ENCODE measurements around the gene CSNK2A2.

The CSNK2A2 gene

GRCh38 chr16:58160855-58161254, 37.1 kb downstream of the CSNK2A2 start:
- H3K4me3 ChIP-seq (ENCODE audit: low read length): no peak overlapping the region

GRCh38 chr16:58158725-58159124, 39.2 kb downstream of the CSNK2A2 start:
- Histone ChIP-seq H3K4me1 (ENCODE audit: control insufficient read depth, insufficient read depth, low read length) (no peaks in the 10 kb centered on the region), H3K36me3 (ENCODE audit: control insufficient read depth, insufficient read depth, low read length, severe bottlenecking) (peaks cover 46% of the 10 kb centered on the region), H3K27me3 (replicated peaks; ENCODE audit: control insufficient read depth, insufficient read depth, low read length) (no peaks in the 10 kb centered on the region), H3K4me3 (ENCODE audit: low read length) (no peak overlapping the region), H3K9ac (ENCODE audit: low read length) (no peak overlapping the region), H3K9me3 (ENCODE audit: control insufficient read depth, low read length) (no peaks in the 10 kb centered on the region)
- no peak for DNase-seq (ENCODE audit: low read depth)

More at GRCh38 chr16:58160855-58161254, 37.1 kb downstream of the CSNK2A2 start:
- peaks cover 68% of the 10 kb centered on the region for H3K36me3 ChIP-seq (ENCODE audit: control insufficient read depth, insufficient read depth, low read length, severe bottlenecking)
- H3K9me3 ChIP-seq (ENCODE audit: control insufficient read depth, low read length): no peaks in the 10 kb centered on the region
- no peak for DNase-seq (ENCODE audit: low read depth)
- H3K27me3 ChIP-seq (replicated peaks; ENCODE audit: control insufficient read depth, insufficient read depth, low read length): no peaks in the 10 kb centered on the region
- no peaks in the 10 kb centered on the region for H3K4me1 ChIP-seq (ENCODE audit: control insufficient read depth, insufficient read depth, low read length)
- no peak overlapping the region for H3K9ac ChIP-seq (ENCODE audit: low read length)

- no peak for DNase-seq (ENCODE audit: low read depth)
- peaks cover 39% of the 10 kb centered on the region for H3K36me3 ChIP-seq (ENCODE audit: control insufficient read depth, insufficient read depth, low read length, severe bottlenecking)
- H3K9ac ChIP-seq (ENCODE audit: low read length): no peak overlapping the region
- H3K9me3 ChIP-seq (ENCODE audit: control insufficient read depth, low read length): no peaks in the 10 kb centered on the region
- H3K4me1 ChIP-seq (ENCODE audit: control insufficient read depth, insufficient read depth, low read length): no peaks in the 10 kb centered on the region
- H3K27me3 ChIP-seq (replicated peaks; ENCODE audit: control insufficient read depth, insufficient read depth, low read length): no peaks in the 10 kb centered on the region
- no peak overlapping the region for H3K4me3 ChIP-seq (ENCODE audit: low read length)
Observed at GRCh38 chr16:58157951-58158540, 39.9 kb downstream of the CSNK2A2 start.

- peaks cover 31% of the 10 kb centered on the region for H3K36me3 ChIP-seq (ENCODE audit: control insufficient read depth, insufficient read depth, low read length, severe bottlenecking)
- no peak for DNase-seq (ENCODE audit: low read depth)
- H3K27me3 ChIP-seq (replicated peaks; ENCODE audit: control insufficient read depth, insufficient read depth, low read length): no peaks in the 10 kb centered on the region
- no peaks in the 10 kb centered on the region for H3K4me1 ChIP-seq (ENCODE audit: control insufficient read depth, insufficient read depth, low read length)
- H3K4me3 ChIP-seq (ENCODE audit: low read length): no peak overlapping the region
- no peak overlapping the region for H3K9ac ChIP-seq (ENCODE audit: low read length)
- H3K9me3 ChIP-seq (ENCODE audit: control insufficient read depth, low read length): no peaks in the 10 kb centered on the region
Observed at GRCh38 chr16:58157239-58157638, 40.7 kb downstream of the CSNK2A2 start.

- Histone ChIP-seq H3K9ac (ENCODE audit: low read length) (no peak overlapping the region), H3K36me3 (ENCODE audit: control insufficient read depth, insufficient read depth, low read length, severe bottlenecking) (peaks cover 17% of the 10 kb centered on the region), H3K4me3 (ENCODE audit: low read length) (no peak overlapping the region), H3K27me3 (replicated peaks; ENCODE audit: control insufficient read depth, insufficient read depth, low read length) (no peaks in the 10 kb centered on the region), H3K9me3 (ENCODE audit: control insufficient read depth, low read length) (no peaks in the 10 kb centered on the region), H3K4me1 (ENCODE audit: control insufficient read depth, insufficient read depth, low read length) (no peaks in the 10 kb centered on the region)
- DNase-seq (ENCODE audit: low read depth): no peak
Observed at GRCh38 chr16:58155839-58156238, 42.1 kb downstream of the CSNK2A2 start.

- no peaks in the 10 kb centered on the region for H3K4me1 ChIP-seq (ENCODE audit: control insufficient read depth, insufficient read depth, low read length)
- no peak overlapping the region for H3K4me3 ChIP-seq (ENCODE audit: low read length)
- no peak overlapping the region for H3K9ac ChIP-seq (ENCODE audit: low read length)
- peaks cover 4% of the 10 kb centered on the region for H3K36me3 ChIP-seq (ENCODE audit: control insufficient read depth, insufficient read depth, low read length, severe bottlenecking)
- no peaks in the 10 kb centered on the region for H3K27me3 ChIP-seq (replicated peaks; ENCODE audit: control insufficient read depth, insufficient read depth, low read length)
- no peak for DNase-seq (ENCODE audit: low read depth)
- H3K9me3 ChIP-seq (ENCODE audit: control insufficient read depth, low read length): no peaks in the 10 kb centered on the region
Observed at GRCh38 chr16:58154345-58154744, 43.6 kb downstream of the CSNK2A2 start.

GRCh38 chr16:58152246-58152868, 45.5 kb downstream of the CSNK2A2 start:
- H3K36me3 ChIP-seq (ENCODE audit: control insufficient read depth, insufficient read depth, low read length, severe bottlenecking): no peaks in the 10 kb centered on the region
- H3K9me3 ChIP-seq (ENCODE audit: control insufficient read depth, low read length): no peaks in the 10 kb centered on the region
- no peak for DNase-seq (ENCODE audit: low read depth)
- no peak overlapping the region for H3K4me3 ChIP-seq (ENCODE audit: low read length)
- H3K4me1 ChIP-seq (ENCODE audit: control insufficient read depth, insufficient read depth, low read length): no peaks in the 10 kb centered on the region
- no peak overlapping the region for H3K9ac ChIP-seq (ENCODE audit: low read length)
- H3K27me3 ChIP-seq (replicated peaks; ENCODE audit: control insufficient read depth, insufficient read depth, low read length): no peaks in the 10 kb centered on the region

GRCh38 chr16:58148526-58148925, 49.4 kb downstream of the CSNK2A2 start:
- Histone ChIP-seq H3K27me3 (replicated peaks; ENCODE audit: control insufficient read depth, insufficient read depth, low read length) (no peaks in the 10 kb centered on the region), H3K4me1 (ENCODE audit: control insufficient read depth, insufficient read depth, low read length) (no peaks in the 10 kb centered on the region), H3K4me3 (ENCODE audit: low read length) (no peak overlapping the region), H3K36me3 (ENCODE audit: control insufficient read depth, insufficient read depth, low read length, severe bottlenecking) (no peaks in the 10 kb centered on the region), H3K9me3 (ENCODE audit: control insufficient read depth, low read length) (no peaks in the 10 kb centered on the region), H3K9ac (ENCODE audit: low read length) (no peak overlapping the region)
- DNase-seq (ENCODE audit: low read depth): no peak

- Histone ChIP-seq H3K4me3 (ENCODE audit: low read length) (no peak overlapping the region), H3K4me1 (ENCODE audit: control insufficient read depth, insufficient read depth, low read length) (no peaks in the 10 kb centered on the region), H3K27me3 (replicated peaks; ENCODE audit: control insufficient read depth, insufficient read depth, low read length) (no peaks in the 10 kb centered on the region), H3K9me3 (ENCODE audit: control insufficient read depth, low read length) (no peaks in the 10 kb centered on the region), H3K36me3 (ENCODE audit: control insufficient read depth, insufficient read depth, low read length, severe bottlenecking) (no peaks in the 10 kb centered on the region), H3K9ac (ENCODE audit: low read length) (no peak overlapping the region)
- no peak for DNase-seq (ENCODE audit: low read depth)
Observed at GRCh38 chr16:58148099-58148498, 49.8 kb downstream of the CSNK2A2 start.

GRCh38 chr16:58138852-58139251, 59.1 kb downstream of the CSNK2A2 start:
- DNase-seq (ENCODE audit: low read depth): no peak
- Histone ChIP-seq H3K27me3 (replicated peaks; ENCODE audit: control insufficient read depth, insufficient read depth, low read length) (no peaks in the 10 kb centered on the region), H3K9me3 (ENCODE audit: control insufficient read depth, low read length) (peaks cover 35% of the 10 kb centered on the region), H3K9ac (ENCODE audit: low read length) (no peak overlapping the region), H3K36me3 (ENCODE audit: control insufficient read depth, insufficient read depth, low read length, severe bottlenecking) (no peaks in the 10 kb centered on the region), H3K4me3 (ENCODE audit: low read length) (no peak overlapping the region), H3K4me1 (ENCODE audit: control insufficient read depth, insufficient read depth, low read length) (no peaks in the 10 kb centered on the region)

GRCh38 chr16:58137581-58137980, 60.3 kb downstream of the CSNK2A2 start:
- Histone ChIP-seq H3K9ac (ENCODE audit: low read length) (no peak overlapping the region), H3K4me3 (ENCODE audit: low read length) (no peak overlapping the region), H3K4me1 (ENCODE audit: control insufficient read depth, insufficient read depth, low read length) (no peaks in the 10 kb centered on the region), H3K9me3 (ENCODE audit: control insufficient read depth, low read length) (peaks cover 35% of the 10 kb centered on the region), H3K27me3 (replicated peaks; ENCODE audit: control insufficient read depth, insufficient read depth, low read length) (no peaks in the 10 kb centered on the region), H3K36me3 (ENCODE audit: control insufficient read depth, insufficient read depth, low read length, severe bottlenecking) (no peaks in the 10 kb centered on the region)
- no peak for DNase-seq (ENCODE audit: low read depth)

All from adipocyte (in vitro differentiated cells).